HCT116 (cell line): ENCODE measurements around the gene OFD1. TPM values are rescaled to one million over a fixed set of nuclear protein-coding genes. Genes with fewer than 3 reads are reported as not detected.

ENCODE experiments used
- ATAC-seq: fragments of 200-7000 bp; cut with Tn5 transposase; 2 replicates; pipeline ENCODE4 v1.9.1; 2020; ENCODE audit warnings: mild to moderate bottlenecking, moderate library complexity
- BruUV-seq: library from RNA; stranded (reverse); fragments of 400-500 nt; replicated peaks from 2 replicates; lab custom pipeline; 2021; lab: Mats Ljungman, UMichigan
- CTCF ChIA-PET: fragments of 300-600 bp; sonication (Branson Sonifier 250); formaldehyde crosslinking; loops from one replicate; lab custom pipeline; 2021; ENCODE audit warnings: antibody characterized with exemption; lab: Charles Lee
- POLR2A ChIA-PET: fragments of 300-600, 350-600 bp; sonication (Branson Sonifier 250); formaldehyde crosslinking; loops from one replicate; lab custom pipeline; 2021; ENCODE audit warnings: antibody characterized with exemption; lab: Charles Lee
- RAD21 ChIA-PET, 2 experiments: fragments of 300-600 bp; sonication (Branson Sonifier 250); formaldehyde crosslinking; loops; one replicate each; lab custom pipeline; 2023; ENCODE audit warnings: low total read pairs in 2 of 2; ENCODE audit not compliant: uncharacterized antibody in 2 of 2, unreplicated experiment in 2 of 2, low non-redundant PET in 1 of 2; lab: Charles Lee
- DNase-seq: peaks from one replicate; pipeline ENCODE4 v3.0.0-alpha.2; 2010; ENCODE audit warnings: low read depth, low spot score
- H2AFZ ChIP-seq: fragments of 200-600 bp; shearing (Covaris generic), sonication (generic); 2 replicates; pipeline ENCODE4 v1.6.1; 2017; ENCODE audit warnings: low read depth, mixed run types, mixed read lengths, antibody characterized with exemption, low read length; ENCODE audit not compliant: poor library complexity, severe bottlenecking
- H3K27ac ChIP-seq: 2 replicates; pipeline ENCODE4 v1.5.1; 2012; ENCODE audit warnings: low read depth, low read length
- H3K27me3 ChIP-seq: fragments of 200-600 bp; sonication (generic); 2 replicates; pipeline ENCODE4 v1.6.1; 2016; ENCODE audit warnings: mixed run types, low read length, mixed read lengths; ENCODE audit not compliant: insufficient read depth
- H3K36me3 ChIP-seq, 2 experiments: fragments of 200-500 bp in 1 of 2; fragments of 200-600 bp in 1 of 2; sonication (Bioruptor generic) in 1 of 2; sonication (generic) in 1 of 2; 2 replicates each; pipeline versions ENCODE4 v1.5.1 to v1.6.1; 2014 to 2016; ENCODE audit warnings: low read length in 2 of 2, inconsistent platforms in 1 of 2, mixed read lengths in 1 of 2, mixed run types in 1 of 2; ENCODE audit not compliant: insufficient read depth in 2 of 2, control insufficient read depth in 1 of 2
- H3K4me1 ChIP-seq, 2 experiments: fragments of 200-600 bp in 1 of 2; sonication (generic) in 1 of 2; 2 replicates each; pipeline versions ENCODE4 v1.5.1 to v1.6.1; 2012 to 2017; ENCODE audit warnings: low read length in 2 of 2, inconsistent platforms in 1 of 2, mild to moderate bottlenecking in 1 of 2, mixed read lengths in 1 of 2, mixed run types in 1 of 2, moderate library complexity in 1 of 2; ENCODE audit not compliant: insufficient read depth in 2 of 2, control insufficient read depth in 1 of 2
- H3K4me2 ChIP-seq: fragments of 200-600 bp; sonication (generic); 2 replicates; pipeline ENCODE4 v1.6.1; 2017; ENCODE audit warnings: mixed run types, low read length, mixed read lengths
- H3K4me3 ChIP-seq, 2 experiments: fragments of 200-600 bp in 1 of 2; sonication (generic) in 1 of 2; replicated peaks in 1 of 2; 2 replicates each; pipeline ENCODE4 v1.5.1; 2011 to 2016; ENCODE audit warnings: low read length in 2 of 2, control low read depth in 1 of 2, low read depth in 1 of 2, mild to moderate bottlenecking in 1 of 2, mixed read lengths in 1 of 2, mixed run types in 1 of 2
- H3K79me2 ChIP-seq: fragments of 200-600 bp; sonication (generic); 2 replicates; pipeline ENCODE4 v1.6.1; 2017; ENCODE audit warnings: mild to moderate bottlenecking, mixed run types, low read length, moderate library complexity, mixed read lengths; ENCODE audit not compliant: insufficient read depth
- H3K9ac ChIP-seq: fragments of 200-600 bp; sonication (generic); 2 replicates; pipeline ENCODE4 v1.6.1; 2016; ENCODE audit warnings: low read length, mixed read lengths
- H3K9me2 ChIP-seq: fragments of 200-600 bp; sonication (generic), shearing (Covaris generic); 2 replicates; pipeline ENCODE4 v1.6.1; 2017; ENCODE audit warnings: mixed run types, mild to moderate bottlenecking, moderate library complexity; ENCODE audit not compliant: insufficient read depth
- H3K9me3 ChIP-seq, 2 experiments: fragments of 200-500 bp in 1 of 2; fragments of 200-600 bp in 1 of 2; sonication (Bioruptor generic) in 1 of 2; sonication (generic) in 1 of 2; 2 replicates each; pipeline ENCODE4 v1.6.1; 2014 to 2017; ENCODE audit warnings: low read length in 2 of 2, mixed read lengths in 2 of 2, inconsistent platforms in 1 of 2, low read depth in 1 of 2, mild to moderate bottlenecking in 1 of 2, mixed run types in 1 of 2, moderate library complexity in 1 of 2; ENCODE audit not compliant: control insufficient read depth in 1 of 2, insufficient read depth in 1 of 2
- H4K20me1 ChIP-seq: fragments of 200-600 bp; sonication (generic), shearing (Covaris generic); 2 replicates; pipeline ENCODE4 v1.6.1; 2017; ENCODE audit warnings: mixed run types, mild to moderate bottlenecking, moderate library complexity; ENCODE audit not compliant: insufficient read depth
- CBX3 ChIP-seq: IDR thresholded peaks from 2 replicates; pipeline ENCODE4 v1.6.1; 2012; ENCODE audit warnings: low read depth
- CEBPB ChIP-seq: IDR thresholded peaks from 2 replicates; pipeline ENCODE4 v1.6.1; 2012; ENCODE audit warnings: low read depth
- CTCF ChIP-seq, 3 experiments: fragments of 200-600 bp in 1 of 3; sonication (generic) in 1 of 3; IDR thresholded peaks in 2 of 3; conservative IDR thresholded peaks in 1 of 3; 2 replicates each; pipeline ENCODE4 v1.5.1; 2012 to 2017; ENCODE audit warnings: low read depth in 2 of 3, low read length in 2 of 3, antibody characterized with exemption in 1 of 3, borderline replicate concordance in 1 of 3, control low read depth in 1 of 3, mild to moderate bottlenecking in 1 of 3, mixed read lengths in 1 of 3, mixed run types in 1 of 3, moderate library complexity in 1 of 3; ENCODE audit not compliant: insufficient read depth in 1 of 3
- EGR1 ChIP-seq: IDR thresholded peaks from 2 replicates; pipeline ENCODE4 v1.6.1; 2012; ENCODE audit warnings: low read depth
- EZH2phosphoT487 ChIP-seq: fragments of 200-600 bp; IDR thresholded peaks from 2 replicates; pipeline ENCODE4 v1.6.1; 2018; ENCODE audit warnings: antibody characterized with exemption, borderline replicate concordance
- FOSL1 ChIP-seq: IDR thresholded peaks from 2 replicates; pipeline ENCODE4 v1.6.1; 2012; ENCODE audit warnings: low read depth
- JUND ChIP-seq: IDR thresholded peaks from 2 replicates; pipeline ENCODE4 v1.6.1; 2012
- POLR2AphosphoS5 ChIP-seq: IDR thresholded peaks from 2 replicates; pipeline ENCODE4 v1.6.1; 2011; ENCODE audit warnings: mild to moderate bottlenecking, low read depth, low read length, moderate library complexity
- REST ChIP-seq: IDR thresholded peaks from 2 replicates; pipeline ENCODE4 v1.6.1; 2012; ENCODE audit warnings: low read depth
- SIN3A ChIP-seq: IDR thresholded peaks from 2 replicates; pipeline ENCODE4 v1.6.1; 2012; ENCODE audit warnings: low read depth
- SP1 ChIP-seq: IDR thresholded peaks from 2 replicates; pipeline ENCODE4 v1.6.1; 2012; ENCODE audit warnings: low read depth
- SRF ChIP-seq: IDR thresholded peaks from 2 replicates; pipeline ENCODE4 v1.6.1; 2012; ENCODE audit warnings: low read depth
- TCF7L2 ChIP-seq: IDR thresholded peaks from 2 replicates; pipeline ENCODE4 v1.7.0; 2011; ENCODE audit warnings: borderline replicate concordance, inconsistent platforms; ENCODE audit not compliant: insufficient read depth, insufficient read length; ENCODE audit errors: extremely low read depth
- ZBTB33 ChIP-seq: IDR thresholded peaks from 2 replicates; pipeline ENCODE4 v1.6.1; 2011; ENCODE audit warnings: mild to moderate bottlenecking, low read length, moderate library complexity; ENCODE audit not compliant: insufficient replicate concordance; ENCODE audit errors: extremely low read depth
- ZNF274 ChIP-seq: fragments of 200-500 bp; sonication (Bioruptor generic); IDR thresholded peaks from 2 replicates; pipeline ENCODE4 v1.6.1; 2014; ENCODE audit warnings: mild to moderate bottlenecking, low read depth, low read length, inconsistent platforms
- intact Hi-C: fragments of 100-400 bp; cut with micrococcal nuclease; formaldehyde crosslinking; loops from 2 replicates; pipeline ENCODE4 v1.10.0; 2022
- total RNA-seq: library from RNA; stranded (reverse); gene quantifications from one replicate; pipeline ENCODE4 v1.2.1, GENCODE V29; 2021; ENCODE audit not compliant: unreplicated experiment

OFD1 gene
- total RNA-seq, 1 experiment from 2014 or later: 18.0 TPM

DNA sequence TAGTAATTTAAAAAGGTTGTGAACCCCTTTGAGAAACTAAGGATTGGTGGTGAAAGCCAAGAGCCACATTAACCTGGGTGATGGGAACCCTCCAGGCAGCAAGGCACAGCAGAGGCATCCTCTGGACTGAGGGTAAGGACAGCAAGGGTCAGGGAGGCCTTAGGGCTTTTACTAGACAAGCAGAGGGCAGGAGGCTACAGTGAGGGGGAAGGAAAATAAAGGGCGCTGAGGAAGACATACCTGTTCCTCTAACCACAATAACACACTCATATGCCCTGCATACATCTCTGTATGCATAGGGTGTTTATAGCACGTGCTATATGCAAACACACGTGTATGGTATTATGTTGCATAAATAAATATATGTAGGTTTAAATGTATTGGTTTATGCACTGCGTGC, 63.6 kb downstream of the OFD1 start:
- intact Hi-C loops: no loop called here
- Histone ChIP-seq H3K9ac (no peak overlapping the region), H3K4me2 (no peak overlapping the region), H3K27me3 (no peaks in the 10 kb centered on the region), H3K36me3 (no peaks in the 10 kb centered on the region), H3K79me2 (no peaks in the 10 kb centered on the region), H3K9me3 (no peaks in the 10 kb centered on the region), H3K4me3 (no peak overlapping the region), H3K9me2 (no peaks in the 10 kb centered on the region), H2AFZ (no peak overlapping the region), H4K20me1 (no peaks in the 10 kb centered on the region), H3K4me1 (no peaks in the 10 kb centered on the region)
- DNase-seq (no peak), ATAC-seq (no peak)
- POLR2A ChIA-PET: no interaction called here
- BruUV-seq: no TSS peak
- RAD21 ChIA-PET: no interaction called here
- CTCF ChIA-PET: no interaction called here
- TF ChIP-seq TCF7L2 (no peak), JUND (no peak), SRF (no peak)
- TF ChIP-seq, all 23 proteins: peak for 0
- no peak overlapping the region for H3K27ac ChIP-seq

GRCh38 chrX:13803116-13803515, 68.6 kb downstream of the OFD1 start:
- Histone ChIP-seq H4K20me1 (no peaks in the 10 kb centered on the region), H3K9me2 (no peaks in the 10 kb centered on the region), H3K9ac (no peak overlapping the region), H3K4me2 (no peak overlapping the region), H3K9me3 (no peaks in the 10 kb centered on the region), H3K4me3 (no peak overlapping the region), H3K27me3 (no peaks in the 10 kb centered on the region), H3K4me1 (no peaks in the 10 kb centered on the region), H3K27ac (no peak overlapping the region), H2AFZ (no peak overlapping the region), H3K36me3 (no peaks in the 10 kb centered on the region), H3K79me2 (no peaks in the 10 kb centered on the region)
- BruUV-seq: no TSS peak
- ATAC-seq (no peak), DNase-seq (no peak)
- POLR2A ChIA-PET: no interaction called here
- TF ChIP-seq CBX3 (no peak), EGR1 (no peak), FOSL1 (no peak), CEBPB (no peak), CTCF (IDR thresholded peaks at IDR 0.05 in 2 of 3, conservative IDR thresholded peaks at IDR 0.05 in 1 of 3; ENCODE audit: borderline replicate concordance in 1 of 3, insufficient read depth in 1 of 3, low read depth in 2 of 3, low read length in 2 of 3) (no peak), SIN3A (no peak), REST (no peak), ZBTB33 (no peak), SP1 (no peak), POLR2AphosphoS5 (no peak), ZNF274 (no peak), EZH2phosphoT487 (no peak), SRF (no peak)
- intact Hi-C loops: no loop called here
- CTCF ChIA-PET: no interaction called here
- RAD21 ChIA-PET: no interaction called here
